Myocyte (in vitro differentiated cells): Measurements from ENCODE around the gene FREM2. TPM values are rescaled to one million over a fixed set of nuclear protein-coding genes. Genes with fewer than 3 reads are reported as not detected.
A peak's percentile ranks its signal among the peaks of the same experiment; 100 is the strongest.

ENCODE experiments used
- DNase-seq: peaks from one replicate; pipeline ENCODE4 v3.0.0-alpha.2; 2012; ENCODE audit warnings: low read depth
- total RNA-seq: library from RNA; depleted of rRNA; stranded (reverse); fragments of >200 nt; gene quantifications from 2 replicates; pipeline ENCODE4 v1.2.3, GENCODE V29; 2014

FREM2 gene
- total RNA-seq, 1 donor from 2014 or later, result 0.24 TPM

- peak; percentile 24 for DNase-seq
Measured at GRCh38 chr13:38821770-38822551, 135.1 kb downstream of the FREM2 start.

- DNase-seq, result no peak
Measured at GRCh38 chr13:38824342-38824741, 137.5 kb downstream of the FREM2 start.

- no peak for DNase-seq
Measured at GRCh38 chr13:38826182-38826813, 139.4 kb downstream of the FREM2 start.

GRCh38 chr13:38830442-38831045 is 143.7 kb downstream of the FREM2 start:
- peak; percentile 67 for DNase-seq

GRCh38 chr13:38844581-38844980 is 157.7 kb downstream of the FREM2 start:
- no peak for DNase-seq

GRCh38 chr13:38848360-38848759 is 161.5 kb downstream of the FREM2 start:
- DNase-seq, result no peak

- no peak for DNase-seq
Measured at GRCh38 chr13:38849315-38849714, 162.4 kb downstream of the FREM2 start.

GRCh38 chr13:38850868-38851626 is 164.2 kb downstream of the FREM2 start:
- no peak for DNase-seq

- no peak for DNase-seq
Measured at GRCh38 chr13:38854226-38854625, 167.3 kb downstream of the FREM2 start.

- DNase-seq, result no peak
Measured at GRCh38 chr13:38856065-38856464, 169.2 kb downstream of the FREM2 start.

- DNase-seq, result no peak
Measured at GRCh38 chr13:38862443-38862842, 175.6 kb downstream of the FREM2 start.

GRCh38 chr13:38863536-38863935 is 176.7 kb downstream of the FREM2 start:
- no peak for DNase-seq

GRCh38 chr13:38866649-38867048 is 179.8 kb downstream of the FREM2 start:
- DNase-seq, result no peak

GRCh38 chr13:38868399-38868798 is 181.5 kb downstream of the FREM2 start:
- DNase-seq, result no peak

- no peak for DNase-seq
Measured at GRCh38 chr13:38868870-38869269, 182.0 kb downstream of the FREM2 start.

- no peak for DNase-seq
Measured at GRCh38 chr13:38871275-38871674, 184.4 kb downstream of the FREM2 start.

GRCh38 chr13:38872693-38873092 is 185.8 kb downstream of the FREM2 start:
- peak; percentile 39 for DNase-seq

- no peak for DNase-seq
Measured at GRCh38 chr13:38875186-38875875, 188.5 kb downstream of the FREM2 start.

- peak; percentile 9 for DNase-seq
Measured at GRCh38 chr13:38879278-38879677, 192.4 kb downstream of the FREM2 start.

GRCh38 chr13:38879786-38880185 is 192.9 kb downstream of the FREM2 start:
- DNase-seq, result no peak

- DNase-seq, result no peak
Measured at GRCh38 chr13:38880397-38880796, 193.5 kb downstream of the FREM2 start.
